Measurements from ENCODE around the gene DDIT3.

The DDIT3 gene

DNA sequence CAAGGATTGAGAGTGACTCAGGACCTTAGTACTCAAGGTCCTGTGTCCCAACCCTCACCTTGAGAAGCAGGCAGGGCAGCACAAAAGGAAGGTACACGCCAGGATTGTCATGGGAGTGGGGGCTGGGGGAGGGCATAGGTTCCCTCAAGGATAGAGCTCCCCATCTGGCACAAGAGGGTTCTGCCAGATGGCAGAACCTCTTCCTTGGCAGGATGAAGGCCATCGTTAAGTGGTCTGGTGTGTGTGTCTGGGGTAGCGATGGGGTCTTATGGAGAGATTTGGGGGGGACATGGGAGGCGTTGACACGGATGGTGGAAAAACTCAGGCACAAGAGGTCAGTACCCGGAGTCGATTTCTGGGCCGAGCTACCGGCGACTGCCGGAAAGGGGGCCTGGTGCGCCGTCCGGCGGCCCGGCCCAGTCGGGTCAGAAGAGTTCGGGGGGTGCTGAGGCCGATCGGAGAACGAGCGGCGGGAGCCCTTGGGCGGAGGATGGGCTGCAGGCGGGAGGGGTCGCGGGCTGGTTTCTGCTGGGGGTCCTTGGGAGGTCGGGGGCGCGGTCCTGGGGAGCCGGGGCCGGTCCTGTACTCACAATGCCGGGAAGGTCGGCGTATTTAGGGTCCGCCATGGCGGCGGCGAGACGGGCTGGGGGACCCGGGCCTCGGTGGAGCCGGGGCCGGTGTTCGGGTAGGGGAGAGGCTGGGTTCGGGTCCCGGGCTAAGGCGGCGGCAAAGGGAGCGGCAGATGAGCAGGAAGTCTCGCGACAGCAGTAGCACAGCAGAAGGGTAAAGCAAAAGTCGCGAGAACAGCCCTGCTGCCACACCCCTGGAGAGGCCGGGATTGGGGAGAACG is 26.3 kb upstream of the DDIT3 start, which contains the start of gene DCTN2:
DCTN2 (minus strand) TSS at position 755 of the 850 bp plus-strand sequence; CDS start at position 626, 129 bp downstream.
- DNase-seq: peak; percentile 97

DNA sequence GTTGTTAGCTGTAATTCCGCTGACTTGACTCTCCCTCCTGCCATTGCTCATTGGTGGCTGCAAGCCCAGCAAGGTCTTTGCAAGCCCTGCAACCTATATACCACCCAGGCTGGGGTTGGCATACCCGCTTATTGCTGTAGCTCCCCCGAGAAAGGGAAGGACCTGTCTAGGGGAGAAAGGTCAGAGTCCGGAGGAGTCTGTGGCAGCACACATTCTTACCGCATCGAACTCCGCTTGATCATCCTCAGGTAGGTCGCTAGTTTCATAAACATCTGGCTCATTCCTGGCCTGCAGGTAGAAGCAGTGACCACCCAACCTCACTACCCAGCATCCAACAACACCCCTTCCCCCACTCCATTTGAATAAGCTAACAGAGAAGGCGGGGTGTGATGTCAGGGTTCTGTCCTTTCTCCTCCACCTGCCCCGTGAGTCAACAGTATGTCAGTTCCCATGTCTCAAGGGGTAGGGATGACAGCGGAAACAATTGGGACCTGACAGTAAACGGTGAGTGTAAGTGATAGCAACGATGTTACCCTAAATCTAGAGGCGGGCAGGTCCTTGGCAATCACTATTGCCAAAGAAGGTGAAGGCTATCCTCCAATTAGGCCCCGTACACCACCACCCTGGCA is 25.6 kb upstream of the DDIT3 start:
- peak; percentile 40 for DNase-seq

DNA sequence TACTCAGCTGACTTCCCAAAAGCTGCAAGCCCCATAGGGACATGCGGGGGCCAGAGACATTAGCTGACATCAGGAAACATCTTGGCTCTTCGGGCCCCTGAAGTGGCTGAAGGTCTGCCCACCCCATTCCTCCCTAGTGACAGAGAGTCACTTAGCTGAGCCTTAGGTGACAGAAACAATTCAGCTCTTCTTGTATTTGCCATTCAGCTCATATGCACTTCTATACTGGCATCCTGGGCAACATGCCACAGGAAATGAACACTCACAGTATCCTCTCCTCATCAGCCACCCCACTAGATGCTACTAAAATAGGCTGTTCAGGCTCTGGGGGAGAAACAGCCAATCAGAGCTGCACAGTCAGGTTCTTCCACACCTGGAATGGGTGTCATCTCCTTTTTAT is 23.3 kb upstream of the DDIT3 start:
- DNase-seq: no peak

DNA sequence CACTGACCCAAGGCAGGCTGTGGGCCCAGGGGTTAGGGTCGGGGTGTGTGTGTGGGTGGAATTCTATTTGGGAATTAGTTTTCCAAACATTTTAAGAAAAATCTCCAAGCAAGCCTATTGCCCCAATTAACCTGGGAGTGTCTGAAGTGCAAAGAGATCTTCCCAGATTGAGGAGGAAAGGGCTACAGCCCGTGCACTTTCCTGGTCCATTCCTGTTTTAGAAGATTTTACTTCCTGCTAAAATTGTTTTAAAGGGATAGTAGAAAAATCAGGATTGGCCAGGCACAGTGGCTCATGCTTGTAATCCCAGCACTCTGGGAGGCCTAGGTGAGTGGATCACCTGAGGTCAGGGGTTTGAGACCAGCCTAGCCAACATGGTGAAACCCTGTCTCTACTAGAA is 21.4 kb upstream of the DDIT3 start:
- DNase-seq: no peak

DNA sequence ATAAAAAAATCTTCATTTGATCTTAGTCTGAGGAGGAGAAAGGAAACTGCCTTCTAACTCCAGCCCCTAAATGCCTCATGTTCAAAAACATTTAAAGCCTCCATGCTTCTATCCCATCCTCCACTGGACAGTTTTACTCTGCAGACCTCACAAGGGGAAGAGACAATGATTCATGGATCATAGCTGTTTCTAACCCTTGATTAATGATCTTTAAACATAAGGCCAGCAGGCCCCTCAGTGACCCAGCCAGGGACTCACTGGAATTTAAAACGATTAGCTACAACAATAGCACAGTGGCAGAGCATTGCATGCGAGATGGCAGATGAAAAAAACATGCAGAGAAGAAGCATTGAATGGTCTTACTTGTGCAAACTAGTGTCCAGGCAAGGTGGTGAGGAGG is 20.7 kb upstream of the DDIT3 start:
- DNase-seq: no peak

DNA sequence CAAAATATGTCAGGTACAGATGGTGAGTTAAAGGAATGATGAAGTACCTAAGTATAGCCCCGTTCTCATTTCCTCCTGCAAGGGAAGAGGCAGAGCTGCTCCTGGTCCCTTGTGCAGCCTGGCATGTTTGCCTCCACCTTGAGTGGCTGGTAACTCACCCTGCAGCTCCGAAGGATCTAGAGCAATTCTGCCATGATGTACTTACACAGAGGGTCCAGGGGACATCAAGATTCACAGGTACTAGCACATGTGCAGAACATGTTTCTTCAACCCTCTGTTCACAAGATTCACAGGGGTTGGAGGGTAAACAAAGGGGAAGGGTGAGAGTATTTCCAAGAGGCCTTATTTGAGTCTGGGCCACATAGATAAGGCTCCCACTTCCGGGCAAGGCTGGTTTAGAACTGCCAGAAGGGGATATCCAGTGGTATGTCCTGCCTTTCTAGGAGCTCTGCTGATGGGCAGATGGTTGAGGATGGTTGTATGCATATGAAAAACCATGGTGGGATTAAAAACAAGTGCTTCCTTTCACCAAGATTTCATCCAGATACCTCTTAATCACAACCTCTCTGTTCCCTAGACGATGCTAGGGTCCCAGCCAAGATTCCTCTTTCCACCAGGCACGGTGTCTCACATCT is 18.9 kb upstream of the DDIT3 start:
- no peak for DNase-seq

DNA sequence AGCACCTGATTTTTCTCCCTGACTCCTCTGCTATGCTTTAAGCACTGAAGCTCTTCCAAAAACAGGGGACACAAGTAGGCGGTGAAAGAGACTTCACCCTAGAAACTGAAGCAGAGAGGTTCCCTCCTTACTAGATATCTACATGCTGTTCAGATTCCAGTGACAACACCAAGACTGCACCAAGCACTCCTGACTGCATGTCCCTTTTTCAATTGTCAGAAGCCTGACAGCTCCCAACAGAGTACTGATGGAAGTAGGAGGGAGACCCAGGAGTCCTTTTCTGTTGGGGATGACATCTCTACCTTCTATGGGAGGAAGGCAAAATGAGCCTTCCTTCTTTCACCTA is 16.3 kb upstream of the DDIT3 start:
- DNase-seq: no peak

DNA sequence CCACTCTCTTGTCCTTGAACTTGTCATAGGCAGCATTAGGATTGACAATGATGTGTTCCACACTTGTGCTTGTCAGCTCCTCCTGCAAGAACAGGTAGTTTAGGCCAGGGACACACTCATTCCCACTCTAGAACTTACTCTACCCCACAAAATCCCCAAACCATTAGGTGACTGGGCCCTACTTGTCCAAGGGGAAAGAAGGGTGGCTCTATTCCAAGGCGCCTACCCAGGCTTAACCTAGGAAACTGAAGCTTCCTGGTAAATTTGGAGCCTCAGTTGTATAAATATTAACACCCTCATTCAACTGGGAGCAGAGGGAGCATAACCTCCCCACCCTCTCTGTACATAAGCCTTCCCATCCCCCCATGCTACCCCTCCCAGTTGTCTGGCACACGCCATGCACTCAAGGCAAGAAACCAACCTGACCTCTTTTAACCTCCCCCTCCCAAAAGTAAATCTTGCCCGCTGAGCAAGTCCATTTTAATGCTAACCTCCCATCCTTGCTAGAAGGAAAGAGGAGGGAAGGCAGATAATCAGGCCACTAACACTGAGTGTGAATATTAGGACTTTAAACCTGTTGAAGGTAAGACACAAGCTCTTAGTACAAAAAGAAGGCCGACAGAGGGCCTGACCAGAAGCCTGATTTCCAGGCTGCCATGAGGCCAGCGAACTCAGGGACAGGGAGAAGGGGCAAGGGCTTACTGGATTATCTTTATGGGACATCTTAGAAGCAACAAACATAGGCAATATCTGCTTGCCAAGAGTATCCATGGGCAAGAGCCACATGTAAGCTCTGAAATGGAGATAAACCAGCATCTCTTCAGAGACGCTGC is 15.7 kb upstream of the DDIT3 start:
- DNase-seq: no peak

DNA sequence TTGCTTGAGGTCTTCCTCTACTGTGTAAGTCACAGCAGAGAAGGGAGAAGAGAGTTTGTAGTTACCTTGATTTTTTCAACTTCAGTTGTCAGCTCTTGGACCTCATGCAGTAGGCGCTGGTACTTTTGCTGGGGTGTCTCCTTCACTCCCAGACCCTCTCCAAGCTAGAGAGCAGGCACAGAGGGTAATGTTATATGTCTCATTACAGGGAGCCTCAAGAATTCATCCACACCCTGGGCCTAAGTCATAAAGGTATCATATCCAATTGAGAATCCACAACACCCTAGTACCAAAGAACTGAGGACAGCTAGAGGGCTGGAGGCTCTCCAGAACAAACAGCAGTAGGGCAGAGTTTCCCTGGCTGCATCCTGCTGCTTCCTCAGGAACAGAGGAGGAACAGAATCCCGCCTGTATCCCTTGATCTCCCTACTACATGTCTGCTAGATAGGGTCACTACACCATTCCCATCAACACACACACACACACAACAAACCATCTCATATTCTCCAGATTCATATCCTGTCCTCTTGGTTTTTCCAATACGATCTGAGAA is 14.8 kb upstream of the DDIT3 start:
- no peak for DNase-seq

DNA sequence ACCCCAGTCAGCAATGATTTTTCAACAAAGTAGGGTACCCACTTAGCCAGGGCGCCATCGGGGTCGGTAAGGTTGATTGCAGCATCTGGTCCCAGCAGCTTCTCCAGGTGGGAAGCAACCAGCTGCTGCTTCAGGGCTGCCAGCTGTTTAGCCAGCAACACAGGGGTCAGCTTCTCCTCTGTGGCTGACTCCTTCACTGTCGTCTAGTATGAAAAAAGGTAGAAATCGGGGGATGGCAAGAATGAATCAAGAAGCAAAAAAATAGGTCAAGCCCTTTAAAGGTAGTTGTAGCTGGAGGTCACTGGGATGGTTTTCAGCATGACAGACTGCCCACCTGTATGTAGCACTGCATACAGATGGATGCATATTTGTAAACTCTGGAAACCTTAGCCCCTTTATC is 13.9 kb upstream of the DDIT3 start:
- no peak for DNase-seq

DNA sequence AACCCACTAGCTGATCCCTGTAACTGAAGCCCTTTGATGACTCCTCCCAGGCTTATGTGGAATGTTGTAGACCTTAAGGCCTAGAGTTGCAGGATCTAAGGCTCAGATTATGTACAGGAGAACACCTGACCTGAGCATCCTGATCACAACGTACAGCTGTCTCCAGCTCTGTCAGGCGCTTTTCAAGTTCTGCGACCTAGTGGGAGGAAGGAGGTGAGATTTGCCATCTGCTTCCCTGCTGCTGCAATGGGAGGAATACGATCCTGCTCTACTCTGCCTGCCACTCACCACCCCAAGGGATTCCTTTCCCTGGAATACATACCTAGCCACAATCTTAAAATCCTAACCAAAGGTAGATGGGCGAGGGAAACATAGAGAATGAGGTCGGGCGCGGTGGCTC is 12.8 kb upstream of the DDIT3 start:
- no peak for DNase-seq

DNA sequence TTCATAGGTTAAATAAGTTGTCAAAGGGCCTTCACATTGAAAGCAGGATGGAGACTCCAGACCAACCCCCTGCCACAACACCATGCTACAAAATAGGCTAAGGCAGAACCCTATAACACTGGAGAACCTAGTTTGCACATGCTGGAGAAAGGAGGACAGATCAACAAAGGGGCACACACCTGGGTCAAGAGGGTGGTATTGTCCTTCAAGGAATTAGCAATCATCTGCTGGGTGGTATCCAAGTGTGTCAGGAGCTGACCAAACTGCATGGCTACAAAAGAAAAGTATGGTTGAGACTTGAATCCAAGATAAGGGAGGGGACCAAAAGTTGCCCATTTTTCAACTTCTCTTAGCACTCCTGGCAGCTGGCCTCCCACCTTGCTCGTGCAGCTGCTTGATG is 11.5 kb upstream of the DDIT3 start:
- DNase-seq: no peak

DNA sequence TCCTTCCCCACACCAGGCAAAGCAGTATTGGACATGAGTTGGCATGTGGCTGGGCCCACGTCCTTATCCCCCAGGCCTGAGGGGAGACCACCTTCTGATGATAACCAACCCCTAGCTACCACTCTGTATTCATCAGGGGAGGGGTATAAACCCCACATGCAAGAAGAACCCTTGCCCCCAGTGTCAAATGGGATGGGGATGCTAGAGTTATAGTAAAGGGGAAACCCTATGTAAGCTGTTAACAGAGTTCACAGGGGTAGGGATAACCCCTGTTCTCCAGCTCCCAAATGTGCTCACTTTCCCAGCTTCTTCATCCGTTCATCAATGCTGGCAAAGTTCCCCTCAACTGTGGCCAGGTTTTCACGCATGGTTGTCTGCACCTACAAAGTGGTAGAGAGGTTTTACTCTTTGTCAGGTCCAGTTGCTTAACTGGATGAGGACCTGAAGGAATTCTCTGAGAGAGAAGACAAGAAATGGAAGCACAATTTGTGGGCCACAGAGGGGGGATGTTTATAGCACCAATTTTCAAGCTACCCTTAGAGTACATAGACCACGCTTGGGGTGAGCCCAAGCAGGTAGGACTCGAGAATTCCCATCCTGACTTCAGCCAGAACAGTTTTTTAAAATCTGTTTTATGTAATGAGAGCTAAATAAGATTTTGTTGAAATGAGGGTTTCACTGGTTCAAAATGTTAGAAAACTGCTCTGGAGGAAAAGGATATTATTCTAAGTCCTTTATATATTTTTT is 10.3 kb upstream of the DDIT3 start:
- no peak for DNase-seq

DNA sequence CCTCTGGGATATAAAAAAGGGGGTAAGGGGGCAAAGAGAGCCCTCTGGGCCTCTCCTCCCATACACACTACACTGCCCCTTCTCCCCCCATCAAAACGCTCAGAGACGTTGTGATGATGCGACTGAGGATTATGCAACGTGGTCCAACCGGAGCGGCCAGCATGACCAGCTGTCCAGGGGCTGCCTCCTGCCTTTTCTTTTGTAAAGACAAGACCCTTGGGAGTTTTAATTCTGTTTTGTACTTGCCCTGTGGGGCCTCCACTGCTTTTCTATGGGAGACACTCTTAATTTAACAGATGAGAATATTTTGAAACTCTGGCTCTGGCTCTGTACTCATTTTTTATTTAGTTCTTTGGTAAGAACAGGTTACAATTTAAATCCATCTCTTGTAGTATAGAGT is 9.5 kb upstream of the DDIT3 start:
- DNase-seq: no peak

DNA sequence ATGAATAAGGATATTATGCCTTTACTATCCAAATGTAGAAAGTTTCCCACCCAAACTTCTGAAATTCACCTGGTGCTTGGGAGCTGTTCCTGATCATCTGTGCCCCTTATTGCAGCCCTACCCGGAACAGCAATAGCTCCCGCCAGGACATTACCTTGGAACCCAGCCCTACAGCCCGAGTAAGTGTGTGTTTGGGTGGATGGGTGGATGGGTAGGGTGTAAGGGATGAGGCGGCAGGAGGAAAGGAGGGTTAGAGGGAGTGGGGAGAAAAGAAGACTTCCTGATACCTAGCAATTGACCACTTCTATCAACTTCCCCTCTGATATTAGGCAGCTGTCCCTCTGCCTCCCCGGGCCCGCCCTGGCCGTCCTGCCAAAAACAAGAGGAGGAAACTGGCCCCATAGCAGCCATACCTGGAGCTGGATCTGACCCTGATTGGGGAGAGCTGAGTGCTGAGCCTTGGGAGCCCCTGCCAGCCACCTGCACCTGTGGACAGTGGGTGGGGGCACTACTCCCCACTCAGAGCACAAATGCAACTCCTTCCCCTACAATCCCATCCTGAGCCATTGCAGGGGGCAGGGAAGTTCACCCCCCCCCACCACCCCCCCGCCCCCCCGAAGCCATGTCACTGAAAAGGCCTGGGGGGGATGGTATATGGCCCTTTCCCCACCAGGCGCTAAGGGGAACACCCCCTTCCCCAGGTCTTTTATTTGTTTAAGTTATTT is 8.7 kb upstream of the DDIT3 start:
- DNase-seq: no peak

DNA sequence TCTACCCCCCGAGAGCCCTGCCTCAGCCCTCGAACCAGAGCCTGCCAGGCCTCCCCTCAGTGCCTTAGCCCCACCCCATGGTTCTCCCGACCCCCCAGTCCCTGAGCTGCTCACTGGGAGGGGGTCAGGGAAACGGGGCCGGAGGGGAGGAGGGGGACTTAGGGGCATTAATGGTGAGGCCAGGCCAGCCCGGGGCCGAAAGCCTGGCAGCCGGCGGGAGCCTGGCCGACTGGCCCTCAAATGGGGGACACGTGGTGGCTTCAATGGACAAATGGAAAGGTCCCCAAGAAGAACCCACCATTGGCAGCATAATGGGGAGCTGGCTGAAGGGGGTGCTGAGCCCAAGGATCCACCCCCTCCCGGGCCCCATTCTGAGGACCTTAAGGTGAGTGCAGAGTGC is 7.9 kb upstream of the DDIT3 start:
- DNase-seq: no peak

DNA sequence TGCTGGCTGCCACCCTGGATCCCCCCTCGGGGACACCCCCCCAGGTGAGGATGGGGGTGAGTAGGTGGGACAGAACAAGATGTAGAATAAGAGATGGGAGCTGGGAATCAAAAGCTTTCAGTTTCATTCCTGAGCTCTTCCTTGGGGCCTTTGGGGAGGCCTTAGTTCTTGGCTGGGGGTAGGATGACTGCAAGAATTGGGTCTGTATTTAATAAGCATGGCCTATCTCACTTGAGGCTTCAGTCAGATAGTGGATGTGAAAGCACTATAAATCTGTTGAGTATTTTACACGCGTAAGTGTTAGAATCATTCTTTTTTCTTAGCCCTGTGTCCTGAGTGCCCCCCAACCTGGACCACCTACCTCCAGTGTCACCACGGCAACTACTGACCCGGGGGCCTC is 6.9 kb upstream of the DDIT3 start:
- DNase-seq: no peak

DNA sequence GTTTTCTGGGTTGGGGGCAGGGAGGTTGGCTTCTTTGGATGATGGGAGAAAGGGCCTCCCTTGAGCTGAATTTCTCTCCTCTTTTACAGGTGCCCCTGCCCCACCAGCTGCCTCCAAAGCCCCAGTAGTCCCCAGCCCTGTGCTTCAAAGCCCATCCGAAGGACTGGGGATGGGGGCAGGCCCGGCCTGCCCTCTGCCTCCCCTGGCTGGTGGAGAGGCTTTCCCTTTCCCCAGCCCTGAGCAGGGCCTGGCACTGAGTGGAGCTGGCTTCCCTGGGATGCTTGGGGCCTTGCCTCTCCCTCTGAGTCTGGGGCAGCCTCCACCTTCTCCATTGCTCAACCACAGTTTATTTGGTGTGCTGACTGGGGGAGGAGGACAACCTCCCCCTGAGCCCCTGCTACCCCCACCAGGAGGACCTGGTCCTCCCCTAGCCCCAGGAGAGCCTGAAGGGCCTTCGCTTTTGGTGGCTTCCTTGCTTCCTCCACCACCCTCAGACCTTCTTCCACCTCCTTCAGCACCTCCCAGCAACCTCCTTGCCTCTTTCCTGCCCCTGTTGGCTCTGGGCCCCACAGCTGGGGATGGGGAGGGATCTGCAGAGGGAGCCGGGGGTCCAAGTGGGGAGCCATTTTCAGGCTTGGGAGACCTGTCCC is 6.3 kb upstream of the DDIT3 start:
- DNase-seq: no peak

DNA sequence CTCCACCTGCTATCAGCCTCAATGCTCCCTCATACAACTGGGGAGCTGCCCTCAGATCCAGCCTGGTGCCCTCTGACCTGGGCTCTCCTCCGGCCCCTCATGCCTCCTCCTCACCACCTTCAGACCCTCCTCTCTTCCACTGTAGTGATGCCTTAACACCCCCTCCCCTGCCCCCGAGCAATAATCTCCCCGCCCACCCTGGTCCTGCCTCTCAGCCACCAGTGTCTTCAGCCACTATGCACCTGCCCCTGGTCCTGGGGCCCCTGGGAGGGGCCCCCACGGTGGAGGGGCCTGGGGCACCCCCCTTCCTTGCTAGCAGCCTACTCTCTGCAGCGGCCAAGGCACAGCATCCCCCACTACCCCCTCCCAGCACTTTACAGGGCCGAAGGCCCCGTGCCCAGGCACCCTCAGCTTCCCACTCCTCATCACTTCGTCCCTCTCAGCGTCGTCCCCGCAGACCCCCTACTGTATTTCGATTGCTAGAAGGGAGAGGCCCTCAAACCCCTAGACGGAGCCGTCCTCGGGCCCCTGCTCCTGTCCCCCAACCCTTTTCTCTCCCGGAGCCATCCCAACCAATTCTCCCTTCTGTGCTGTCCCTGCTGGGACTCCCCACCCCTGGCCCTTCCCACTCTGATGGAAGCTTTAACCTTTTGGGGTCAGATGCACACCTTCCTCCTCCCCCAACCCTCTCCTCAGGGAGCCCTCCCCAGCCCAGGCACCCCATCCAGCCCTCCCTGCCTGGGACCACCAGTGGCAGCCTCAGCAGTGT is 5.5 kb upstream of the DDIT3 start:
- no peak for DNase-seq
